IMR-90 (cell line): Measurements from ENCODE around the gene ADD1. TPM values are rescaled to one million over a fixed set of nuclear protein-coding genes. Genes with fewer than 3 reads are reported as not detected.

ENCODE experiments used
- ATAC-seq: fragments of 200-7000 bp; cut with Tn5 transposase; 2 replicates; pipeline ENCODE4 v1.9.1; 2020; ENCODE audit warnings: low read depth, mild to moderate bottlenecking, moderate library complexity
- BruUV-seq: library from RNA; stranded (reverse); fragments of 400-500 nt; replicated peaks from 2 replicates; lab custom pipeline; 2021; lab: Mats Ljungman, UMichigan
- CTCF ChIA-PET: fragments of 300-600 bp; formaldehyde crosslinking; extraction: SDS; loops from one replicate; lab custom pipeline; 2021; ENCODE audit warnings: antibody characterized with exemption; lab: Yijun Ruan, JAX
- POLR2A ChIA-PET: fragments of 300-600 bp; sonication (Branson Sonifier 250); formaldehyde crosslinking; loops from one replicate; lab custom pipeline; 2022; ENCODE audit warnings: antibody characterized with exemption; ENCODE audit not compliant: unreplicated experiment; lab: Charles Lee
- DNase-seq: peaks from one replicate; pipeline ENCODE4 v3.0.0; 2013
- H2AFZ ChIP-seq: replicated peaks from 2 replicates; pipeline ENCODE3; 2013; ENCODE audit warnings: low read length, mild to moderate bottlenecking; ENCODE audit not compliant: poor library complexity
- H2AK5ac ChIP-seq: 2 replicates; pipeline ENCODE4 v1.6.1; 2013; ENCODE audit warnings: low read depth, low read length, inconsistent platforms
- H2AK9ac ChIP-seq: replicated peaks from 2 replicates; pipeline ENCODE3; 2013; ENCODE audit warnings: mild to moderate bottlenecking, low read depth, low read length, moderate library complexity; ENCODE audit not compliant: poor library complexity
- H2BK120ac ChIP-seq: 2 replicates; pipeline ENCODE4 v1.6.1; 2013; ENCODE audit warnings: low read depth, low read length, inconsistent platforms
- H2BK15ac ChIP-seq: 3 replicates; pipeline ENCODE4 v1.6.1; 2013; ENCODE audit warnings: low read depth, low read length, inconsistent platforms
- H2BK20ac ChIP-seq: 2 replicates; pipeline ENCODE4 v1.6.1; 2013; ENCODE audit warnings: low read depth, mild to moderate bottlenecking, inconsistent platforms, low read length, moderate library complexity
- H2BK5ac ChIP-seq: 2 replicates; pipeline ENCODE4 v1.6.1; 2013; ENCODE audit warnings: mild to moderate bottlenecking, low read depth, low read length, inconsistent platforms; ENCODE audit not compliant: poor library complexity, severe bottlenecking
- H3K14ac ChIP-seq: replicated peaks from 2 replicates; pipeline ENCODE4 v1.6.1; 2013; ENCODE audit warnings: low read depth, low read length, inconsistent platforms
- H3K18ac ChIP-seq: 2 replicates; pipeline ENCODE4 v1.6.1; 2013; ENCODE audit warnings: low read depth, low read length, control low read depth
- H3K23ac ChIP-seq: 2 replicates; pipeline ENCODE4 v1.6.1; 2013; ENCODE audit warnings: low read depth, low read length, inconsistent platforms
- H3K27ac ChIP-seq: 2 replicates; pipeline ENCODE4 v1.5.1; 2013; ENCODE audit warnings: mild to moderate bottlenecking, control low read depth, low read length; ENCODE audit not compliant: insufficient read depth
- H3K27me3 ChIP-seq: 2 replicates; pipeline ENCODE4 v1.6.1; 2013; ENCODE audit warnings: low read length; ENCODE audit not compliant: control insufficient read depth, insufficient read depth
- H3K36me3 ChIP-seq: 2 replicates; pipeline ENCODE4 v1.6.1; 2013; ENCODE audit warnings: low read length, mixed read lengths; ENCODE audit not compliant: control insufficient read depth, insufficient read depth
- H3K4ac ChIP-seq: 2 replicates; pipeline ENCODE4 v1.6.1; 2013; ENCODE audit warnings: low read depth, low read length, inconsistent platforms
- H3K4me1 ChIP-seq: 2 replicates; pipeline ENCODE4 v1.6.1; 2013; ENCODE audit warnings: low read length, mixed read lengths; ENCODE audit not compliant: control insufficient read depth, insufficient read depth
- H3K4me2 ChIP-seq: 2 replicates; pipeline ENCODE4 v1.6.1; 2013; ENCODE audit warnings: low read depth, mild to moderate bottlenecking, control low read depth, low read length, moderate library complexity
- H3K4me3 ChIP-seq: 2 replicates; pipeline ENCODE4 v1.5.1; 2013; ENCODE audit warnings: low read depth, mild to moderate bottlenecking, control low read depth, low read length, moderate library complexity; ENCODE audit not compliant: insufficient read depth
- H3K56ac ChIP-seq: 2 replicates; pipeline ENCODE4 v1.6.1; 2013; ENCODE audit warnings: low read length, inconsistent platforms; ENCODE audit not compliant: insufficient read depth; ENCODE audit errors: extremely low read depth
- H3K79me1 ChIP-seq, 2 experiments: 2 replicates each; pipeline ENCODE4 v1.6.1; 2013; ENCODE audit warnings: low read length in 2 of 2, inconsistent platforms in 1 of 2, low read depth in 1 of 2
- H3K9ac ChIP-seq: 2 replicates; pipeline ENCODE4 v1.6.1; 2013; ENCODE audit warnings: low read depth, low read length, control low read depth
- H3K9me1 ChIP-seq: 2 replicates; pipeline ENCODE4 v1.6.1; 2013; ENCODE audit warnings: low read length, inconsistent platforms; ENCODE audit not compliant: insufficient read depth
- H3K9me3 ChIP-seq: 2 replicates; pipeline ENCODE4 v1.6.1; 2013; ENCODE audit warnings: low read length; ENCODE audit not compliant: control insufficient read depth, insufficient read depth
- H4K20me1 ChIP-seq: 2 replicates; pipeline ENCODE4 v1.6.1; 2013; ENCODE audit warnings: low read length, inconsistent platforms; ENCODE audit not compliant: insufficient read depth
- H4K5ac ChIP-seq: 2 replicates; pipeline ENCODE4 v1.6.1; 2013; ENCODE audit warnings: mild to moderate bottlenecking, low read depth, low read length, control low read depth
- H4K8ac ChIP-seq, 2 experiments: 2 replicates each; pipeline ENCODE4 v1.6.1; 2013; ENCODE audit warnings: low read depth in 2 of 2, low read length in 2 of 2, control low read depth in 1 of 2, inconsistent platforms in 1 of 2
- H4K91ac ChIP-seq: 2 replicates; pipeline ENCODE4 v1.6.1; 2013; ENCODE audit warnings: low read depth, low read length, inconsistent platforms; ENCODE audit not compliant: insufficient read depth
- CEBPB ChIP-seq: IDR thresholded peaks from 2 replicates; pipeline ENCODE4 v1.6.1; 2012; ENCODE audit warnings: low read depth, low read length, improper control_type of control experiment
- CHD1 ChIP-seq: IDR thresholded peaks from 2 replicates; pipeline ENCODE4 v1.6.1; 2012; ENCODE audit warnings: low read depth, low read length, improper control_type of control experiment
- FOS ChIP-seq: fragments of 150-350 bp; IDR thresholded peaks from 2 replicates; pipeline ENCODE4 v1.6.1; 2016; ENCODE audit warnings: low read depth, low read length
- MAFK ChIP-seq: IDR thresholded peaks from 2 replicates; pipeline ENCODE4 v1.6.1; 2012; ENCODE audit warnings: low read depth, low read length, improper control_type of control experiment
- MAZ ChIP-seq: IDR thresholded peaks from 2 replicates; pipeline ENCODE4 v1.6.1; 2012; ENCODE audit warnings: low read depth, mild to moderate bottlenecking, low read length, improper control_type of control experiment, moderate library complexity, borderline replicate concordance
- MXI1 ChIP-seq: IDR thresholded peaks from 2 replicates; pipeline ENCODE4 v1.6.1; 2012; ENCODE audit warnings: low read depth, mild to moderate bottlenecking, low read length, moderate library complexity, borderline replicate concordance
- NFE2L2 ChIP-seq: fragments of 150-350 bp; IDR thresholded peaks from 2 replicates; pipeline ENCODE4 v1.6.1; 2016; ENCODE audit warnings: low read depth, mild to moderate bottlenecking, low read length
- POLR2A ChIP-seq: IDR thresholded peaks from 2 replicates; pipeline ENCODE4 v1.6.1; 2012; ENCODE audit warnings: mild to moderate bottlenecking, low read depth, low read length
- RAD21 ChIP-seq: IDR thresholded peaks from 2 replicates; pipeline ENCODE4 v1.6.1; 2012; ENCODE audit warnings: low read length, improper control_type of control experiment
- WGBS, 2 experiments: methylation state at CpG; one replicate each; pipeline versions ENCODE4 v1.1.5 to v1.1.7; 2013; ENCODE audit warnings: missing lambda C conversion rate in 2 of 2; ENCODE audit not compliant: insufficient read length in 1 of 2; ENCODE audit errors: extremely low coverage in 2 of 2; 5-methylcytosine and 5-hydroxymethylcytosine counted together
- dilution Hi-C: fragments of 300-500 bp; cut with HindIII; formaldehyde crosslinking; loops from one replicate; pipeline ENCODE4 v1.14.3; 2018; ENCODE audit warnings: low sequenced_read_pairs; ENCODE audit not compliant: unreplicated experiment
- in situ Hi-C: fragments of 300-500 bp; cut with MboI; formaldehyde crosslinking; loops from 3 replicates; pipeline ENCODE4 v1.14.3; 2019; ENCODE audit warnings: low sequenced_read_pairs, inconsistent platforms, mixed read lengths
- intact Hi-C: fragments of 100-400 bp; cut with micrococcal nuclease; formaldehyde crosslinking; loops from 2 replicates; pipeline ENCODE4 v1.10.0; 2022
- polyA plus RNA-seq, 3 experiments: library from polyadenylated mRNA; depleted of rRNA; stranded (reverse); fragments of >200 nt; gene quantifications; 2 replicates each; pipeline ENCODE4 v1.2.3, GENCODE V29; 2012; ENCODE audit warnings: low replicate concordance in 1 of 3
- total RNA-seq: library from RNA; depleted of rRNA; stranded (reverse); fragments of >200 nt; gene quantifications from 2 replicates; pipeline ENCODE4 v1.2.3, GENCODE V29; 2012
- TF ChIP-seq, protein P1 (sequence below): fragments of 150-350 bp; IDR thresholded peaks from 2 replicates; pipeline ENCODE4 v1.6.1; 2016; ENCODE audit warnings: low read depth, mild to moderate bottlenecking, low read length, moderate library complexity, borderline replicate concordance

ADD1 gene
- total and polyA plus RNA-seq, 2 of the 4 experiments (the other 2 are of a cell fraction): 122 to 215 TPM

GRCh38 chr4:2893772-2894171, 50.1 kb downstream of the ADD1 start:
- ATAC-seq: no peak
- 67% methylated on average over 3 of the region's 5 CpGs; no CpG with 5 or more reads in 1 of the 2 experiments for WGBS, 2 experiments
- H3K9me1 ChIP-seq: peaks cover 14% of the 10 kb centered on the region
- H3K18ac ChIP-seq: no peak overlapping the region
- H3K9ac ChIP-seq: no peak overlapping the region
- peak overlapping the region in 1 of 2 experiments; percentile 34; a peak in 1 of 4 replicates for H4K8ac ChIP-seq
- dilution Hi-C loops (no loop called here), in situ Hi-C loops (no loop called here), intact Hi-C loops (loop anchor here (5.0 kb wide), 1 partner anchor 131 kb away; no protein-coding TSS in a partner anchor)
- no peak overlapping the region for H3K4ac ChIP-seq
- no peak overlapping the region for H3K4me2 ChIP-seq
- H4K5ac ChIP-seq: no peak overlapping the region
- H4K20me1 ChIP-seq: peaks cover 8% of the 10 kb centered on the region
- no peak overlapping the region for H2AK5ac ChIP-seq
- no peak for DNase-seq
- no peak overlapping the region for H3K27ac ChIP-seq
- H3K23ac ChIP-seq: no peak overlapping the region
- peaks cover 7% of the 10 kb centered on the region for H3K4me1 ChIP-seq
- no peak overlapping the region for H2BK120ac ChIP-seq
- H3K36me3 ChIP-seq: peaks cover 34% of the 10 kb centered on the region
- no peak overlapping the region for H2AFZ ChIP-seq
- ChIA-PET POLR2A (interaction anchor here (0.5 kb wide), 1 partner anchor 8 kb away, joined by 3 read pairs; no protein-coding TSS in a partner anchor), CTCF (no interaction called here)
- peaks cover 41 to 82% of the 10 kb centered on the region in 2 experiments for H3K79me1 ChIP-seq
- BruUV-seq: no TSS peak
- H2AK9ac ChIP-seq: no peak overlapping the region
- H4K91ac ChIP-seq: no peak overlapping the region
- no peaks in the 10 kb centered on the region for H3K9me3 ChIP-seq
- H2BK15ac ChIP-seq: no peak overlapping the region
- H2BK5ac ChIP-seq: no peak overlapping the region
- no peak overlapping the region for H3K4me3 ChIP-seq
- no peaks in the 10 kb centered on the region for H3K27me3 ChIP-seq
- H3K56ac ChIP-seq: no peak overlapping the region
- no peak overlapping the region for H3K14ac ChIP-seq
- TF ChIP-seq NFE2L2 (no peak), RAD21 (no peak), FOS (no peak), MAZ (no peak), CHD1 (no peak), POLR2A (no peak), CEBPB (no peak), MAFK (no peak), MXI1 (no peak)
- TF ChIP-seq, protein P1, sequence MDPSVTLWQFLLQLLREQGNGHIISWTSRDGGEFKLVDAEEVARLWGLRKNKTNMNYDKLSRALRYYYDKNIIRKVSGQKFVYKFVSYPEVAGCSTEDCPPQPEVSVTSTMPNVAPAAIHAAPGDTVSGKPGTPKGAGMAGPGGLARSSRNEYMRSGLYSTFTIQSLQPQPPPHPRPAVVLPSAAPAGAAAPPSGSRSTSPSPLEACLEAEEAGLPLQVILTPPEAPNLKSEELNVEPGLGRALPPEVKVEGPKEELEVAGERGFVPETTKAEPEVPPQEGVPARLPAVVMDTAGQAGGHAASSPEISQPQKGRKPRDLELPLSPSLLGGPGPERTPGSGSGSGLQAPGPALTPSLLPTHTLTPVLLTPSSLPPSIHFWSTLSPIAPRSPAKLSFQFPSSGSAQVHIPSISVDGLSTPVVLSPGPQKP: no peak
- no peak overlapping the region for H2BK20ac ChIP-seq
